HEK293 (cell line): ENCODE results near the gene DNAH11.

Experiments used
- SCRT1 ChIP-seq: fragments of 450-650 bp; formaldehyde crosslinking; IDR thresholded peaks from 2 replicates; pipeline ENCODE4 v1.5.1; 2016; ENCODE audit warnings: missing biosample characterization, missing genetic modification characterization, borderline replicate concordance
- ZBTB1 ChIP-seq: fragments of 450-650 bp; formaldehyde crosslinking; IDR thresholded peaks from 2 replicates; pipeline ENCODE4 v1.5.1; 2016; ENCODE audit warnings: missing biosample characterization, missing genetic modification characterization
- ZBTB7A ChIP-seq: fragments of 450-650 bp; formaldehyde crosslinking; IDR thresholded peaks from 2 replicates; pipeline ENCODE4 v1.5.1; 2016; ENCODE audit warnings: low read depth, missing biosample characterization, missing genetic modification characterization
- ZNF292 ChIP-seq: fragments of 450-650 bp; formaldehyde crosslinking; IDR thresholded peaks from 2 replicates; pipeline ENCODE4 v1.5.1; 2016; ENCODE audit warnings: low read depth, missing biosample characterization, missing genetic modification characterization, borderline replicate concordance
- ZNF350 ChIP-seq: fragments of 450-650 bp; formaldehyde crosslinking; IDR thresholded peaks from 2 replicates; pipeline ENCODE4 v1.5.0; 2017; ENCODE audit warnings: missing biosample characterization, mild to moderate bottlenecking, missing genetic modification characterization
- ZNF561 ChIP-seq: fragments of 450-650 bp; IDR thresholded peaks from 2 replicates; pipeline ENCODE4 v1.5.1; 2018; ENCODE audit warnings: missing biosample characterization, missing genetic modification characterization, borderline replicate concordance
- ZNF624 ChIP-seq: fragments of 450-650 bp; formaldehyde crosslinking; IDR thresholded peaks from 2 replicates; pipeline ENCODE4 v1.5.1; 2017; ENCODE audit warnings: missing biosample characterization, missing genetic modification characterization
- ZNF707 ChIP-seq: fragments of 450-650 bp; formaldehyde crosslinking; IDR thresholded peaks from 2 replicates; pipeline ENCODE4 v1.5.1; 2016; ENCODE audit warnings: missing biosample characterization, missing genetic modification characterization
- TF ChIP-seq, protein P1 (sequence below): fragments of 450-650 bp; formaldehyde crosslinking; IDR thresholded peaks from 2 replicates; pipeline ENCODE4 v1.5.1; 2016; ENCODE audit warnings: missing biosample characterization, missing genetic modification characterization
- TF ChIP-seq, protein P2 (sequence below): fragments of 450-650 bp; formaldehyde crosslinking; IDR thresholded peaks from 2 replicates; pipeline ENCODE4 v1.5.1; 2016; ENCODE audit warnings: missing biosample characterization, missing genetic modification characterization, low read depth
- TF ChIP-seq, protein P3 (sequence below): fragments of 450-650 bp; formaldehyde crosslinking; IDR thresholded peaks from 2 replicates; pipeline ENCODE4 v1.5.1; 2016; ENCODE audit warnings: missing biosample characterization, missing genetic modification characterization
- TF ChIP-seq, protein P4 (sequence below): fragments of 450-650 bp; formaldehyde crosslinking; conservative IDR thresholded peaks from 2 replicates; pipeline ENCODE4 v1.5.1; 2016; ENCODE audit warnings: low read depth, missing biosample characterization, missing genetic modification characterization
- TF ChIP-seq, protein P5 (sequence below): fragments of 450-650 bp; IDR thresholded peaks from 2 replicates; pipeline ENCODE4 v1.5.1; 2018; ENCODE audit warnings: missing biosample characterization, missing genetic modification characterization
- TF ChIP-seq, protein P6 (sequence below): fragments of 450-650 bp; formaldehyde crosslinking; IDR thresholded peaks from 2 replicates; pipeline ENCODE4 v1.5.1; 2016; ENCODE audit warnings: missing biosample characterization, missing genetic modification characterization

DNA sequence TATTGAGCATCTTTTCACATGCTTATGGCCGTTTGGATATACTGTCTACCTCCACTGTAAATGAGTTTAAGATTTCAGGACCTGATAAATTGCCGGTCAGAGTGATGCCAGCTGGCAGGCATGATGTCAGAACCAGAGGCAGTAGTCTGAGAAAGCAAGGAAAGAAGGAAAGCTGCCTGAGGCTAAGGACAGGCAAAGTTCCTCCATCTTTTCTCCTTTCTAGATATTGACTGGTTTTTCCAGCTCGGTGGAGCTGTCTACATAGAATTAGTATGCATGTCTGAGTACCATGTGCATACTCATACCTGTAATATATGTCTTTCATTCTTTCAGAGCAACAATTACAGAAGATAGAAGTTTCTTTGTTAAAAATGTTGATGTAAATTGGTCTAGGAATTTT is 350.6 kb downstream of the DNAH11 start:
- TF ChIP-seq, protein P1, sequence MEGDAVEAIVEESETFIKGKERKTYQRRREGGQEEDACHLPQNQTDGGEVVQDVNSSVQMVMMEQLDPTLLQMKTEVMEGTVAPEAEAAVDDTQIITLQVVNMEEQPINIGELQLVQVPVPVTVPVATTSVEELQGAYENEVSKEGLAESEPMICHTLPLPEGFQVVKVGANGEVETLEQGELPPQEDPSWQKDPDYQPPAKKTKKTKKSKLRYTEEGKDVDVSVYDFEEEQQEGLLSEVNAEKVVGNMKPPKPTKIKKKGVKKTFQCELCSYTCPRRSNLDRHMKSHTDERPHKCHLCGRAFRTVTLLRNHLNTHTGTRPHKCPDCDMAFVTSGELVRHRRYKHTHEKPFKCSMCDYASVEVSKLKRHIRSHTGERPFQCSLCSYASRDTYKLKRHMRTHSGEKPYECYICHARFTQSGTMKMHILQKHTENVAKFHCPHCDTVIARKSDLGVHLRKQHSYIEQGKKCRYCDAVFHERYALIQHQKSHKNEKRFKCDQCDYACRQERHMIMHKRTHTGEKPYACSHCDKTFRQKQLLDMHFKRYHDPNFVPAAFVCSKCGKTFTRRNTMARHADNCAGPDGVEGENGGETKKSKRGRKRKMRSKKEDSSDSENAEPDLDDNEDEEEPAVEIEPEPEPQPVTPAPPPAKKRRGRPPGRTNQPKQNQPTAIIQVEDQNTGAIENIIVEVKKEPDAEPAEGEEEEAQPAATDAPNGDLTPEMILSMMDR (tag by site-specific recombination): no peak
- TF ChIP-seq ZBTB7A (tag by site-specific recombination) (no peak), SCRT1 (tag by site-specific recombination) (no peak), ZBTB1 (no peak), ZNF624 (tag by site-specific recombination) (no peak), ZNF561 (tag by site-specific recombination) (no peak), ZNF707 (no peak), ZNF350 (no peak), ZNF292 (tag by site-specific recombination) (no peak)
- TF ChIP-seq, protein P2, sequence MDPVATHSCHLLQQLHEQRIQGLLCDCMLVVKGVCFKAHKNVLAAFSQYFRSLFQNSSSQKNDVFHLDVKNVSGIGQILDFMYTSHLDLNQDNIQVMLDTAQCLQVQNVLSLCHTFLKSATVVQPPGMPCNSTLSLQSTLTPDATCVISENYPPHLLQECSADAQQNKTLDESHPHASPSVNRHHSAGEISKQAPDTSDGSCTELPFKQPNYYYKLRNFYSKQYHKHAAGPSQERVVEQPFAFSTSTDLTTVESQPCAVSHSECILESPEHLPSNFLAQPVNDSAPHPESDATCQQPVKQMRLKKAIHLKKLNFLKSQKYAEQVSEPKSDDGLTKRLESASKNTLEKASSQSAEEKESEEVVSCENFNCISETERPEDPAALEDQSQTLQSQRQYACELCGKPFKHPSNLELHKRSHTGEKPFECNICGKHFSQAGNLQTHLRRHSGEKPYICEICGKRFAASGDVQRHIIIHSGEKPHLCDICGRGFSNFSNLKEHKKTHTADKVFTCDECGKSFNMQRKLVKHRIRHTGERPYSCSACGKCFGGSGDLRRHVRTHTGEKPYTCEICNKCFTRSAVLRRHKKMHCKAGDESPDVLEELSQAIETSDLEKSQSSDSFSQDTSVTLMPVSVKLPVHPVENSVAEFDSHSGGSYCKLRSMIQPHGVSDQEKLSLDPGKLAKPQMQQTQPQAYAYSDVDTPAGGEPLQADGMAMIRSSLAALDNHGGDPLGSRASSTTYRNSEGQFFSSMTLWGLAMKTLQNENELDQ (tag by site-specific recombination): no peak
- TF ChIP-seq, protein P3, sequence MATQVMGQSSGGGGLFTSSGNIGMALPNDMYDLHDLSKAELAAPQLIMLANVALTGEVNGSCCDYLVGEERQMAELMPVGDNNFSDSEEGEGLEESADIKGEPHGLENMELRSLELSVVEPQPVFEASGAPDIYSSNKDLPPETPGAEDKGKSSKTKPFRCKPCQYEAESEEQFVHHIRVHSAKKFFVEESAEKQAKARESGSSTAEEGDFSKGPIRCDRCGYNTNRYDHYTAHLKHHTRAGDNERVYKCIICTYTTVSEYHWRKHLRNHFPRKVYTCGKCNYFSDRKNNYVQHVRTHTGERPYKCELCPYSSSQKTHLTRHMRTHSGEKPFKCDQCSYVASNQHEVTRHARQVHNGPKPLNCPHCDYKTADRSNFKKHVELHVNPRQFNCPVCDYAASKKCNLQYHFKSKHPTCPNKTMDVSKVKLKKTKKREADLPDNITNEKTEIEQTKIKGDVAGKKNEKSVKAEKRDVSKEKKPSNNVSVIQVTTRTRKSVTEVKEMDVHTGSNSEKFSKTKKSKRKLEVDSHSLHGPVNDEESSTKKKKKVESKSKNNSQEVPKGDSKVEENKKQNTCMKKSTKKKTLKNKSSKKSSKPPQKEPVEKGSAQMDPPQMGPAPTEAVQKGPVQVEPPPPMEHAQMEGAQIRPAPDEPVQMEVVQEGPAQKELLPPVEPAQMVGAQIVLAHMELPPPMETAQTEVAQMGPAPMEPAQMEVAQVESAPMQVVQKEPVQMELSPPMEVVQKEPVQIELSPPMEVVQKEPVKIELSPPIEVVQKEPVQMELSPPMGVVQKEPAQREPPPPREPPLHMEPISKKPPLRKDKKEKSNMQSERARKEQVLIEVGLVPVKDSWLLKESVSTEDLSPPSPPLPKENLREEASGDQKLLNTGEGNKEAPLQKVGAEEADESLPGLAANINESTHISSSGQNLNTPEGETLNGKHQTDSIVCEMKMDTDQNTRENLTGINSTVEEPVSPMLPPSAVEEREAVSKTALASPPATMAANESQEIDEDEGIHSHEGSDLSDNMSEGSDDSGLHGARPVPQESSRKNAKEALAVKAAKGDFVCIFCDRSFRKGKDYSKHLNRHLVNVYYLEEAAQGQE (tag by site-specific recombination): no peak
- TF ChIP-seq, protein P4, sequence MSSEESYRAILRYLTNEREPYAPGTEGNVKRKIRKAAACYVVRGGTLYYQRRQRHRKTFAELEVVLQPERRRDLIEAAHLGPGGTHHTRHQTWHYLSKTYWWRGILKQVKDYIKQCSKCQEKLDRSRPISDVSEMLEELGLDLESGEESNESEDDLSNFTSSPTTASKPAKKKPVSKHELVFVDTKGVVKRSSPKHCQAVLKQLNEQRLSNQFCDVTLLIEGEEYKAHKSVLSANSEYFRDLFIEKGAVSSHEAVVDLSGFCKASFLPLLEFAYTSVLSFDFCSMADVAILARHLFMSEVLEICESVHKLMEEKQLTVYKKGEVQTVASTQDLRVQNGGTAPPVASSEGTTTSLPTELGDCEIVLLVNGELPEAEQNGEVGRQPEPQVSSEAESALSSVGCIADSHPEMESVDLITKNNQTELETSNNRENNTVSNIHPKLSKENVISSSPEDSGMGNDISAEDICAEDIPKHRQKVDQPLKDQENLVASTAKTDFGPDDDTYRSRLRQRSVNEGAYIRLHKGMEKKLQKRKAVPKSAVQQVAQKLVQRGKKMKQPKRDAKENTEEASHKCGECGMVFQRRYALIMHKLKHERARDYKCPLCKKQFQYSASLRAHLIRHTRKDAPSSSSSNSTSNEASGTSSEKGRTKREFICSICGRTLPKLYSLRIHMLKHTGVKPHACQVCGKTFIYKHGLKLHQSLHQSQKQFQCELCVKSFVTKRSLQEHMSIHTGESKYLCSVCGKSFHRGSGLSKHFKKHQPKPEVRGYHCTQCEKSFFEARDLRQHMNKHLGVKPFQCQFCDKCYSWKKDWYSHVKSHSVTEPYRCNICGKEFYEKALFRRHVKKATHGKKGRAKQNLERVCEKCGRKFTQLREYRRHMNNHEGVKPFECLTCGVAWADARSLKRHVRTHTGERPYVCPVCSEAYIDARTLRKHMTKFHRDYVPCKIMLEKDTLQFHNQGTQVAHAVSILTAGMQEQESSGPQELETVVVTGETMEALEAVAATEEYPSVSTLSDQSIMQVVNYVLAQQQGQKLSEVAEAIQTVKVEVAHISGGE (tag by site-specific recombination): no peak
- TF ChIP-seq, protein P5, sequence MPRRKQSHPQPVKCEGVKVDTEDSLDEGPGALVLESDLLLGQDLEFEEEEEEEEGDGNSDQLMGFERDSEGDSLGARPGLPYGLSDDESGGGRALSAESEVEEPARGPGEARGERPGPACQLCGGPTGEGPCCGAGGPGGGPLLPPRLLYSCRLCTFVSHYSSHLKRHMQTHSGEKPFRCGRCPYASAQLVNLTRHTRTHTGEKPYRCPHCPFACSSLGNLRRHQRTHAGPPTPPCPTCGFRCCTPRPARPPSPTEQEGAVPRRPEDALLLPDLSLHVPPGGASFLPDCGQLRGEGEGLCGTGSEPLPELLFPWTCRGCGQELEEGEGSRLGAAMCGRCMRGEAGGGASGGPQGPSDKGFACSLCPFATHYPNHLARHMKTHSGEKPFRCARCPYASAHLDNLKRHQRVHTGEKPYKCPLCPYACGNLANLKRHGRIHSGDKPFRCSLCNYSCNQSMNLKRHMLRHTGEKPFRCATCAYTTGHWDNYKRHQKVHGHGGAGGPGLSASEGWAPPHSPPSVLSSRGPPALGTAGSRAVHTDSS (tag by site-specific recombination): no peak
- TF ChIP-seq, protein P6, sequence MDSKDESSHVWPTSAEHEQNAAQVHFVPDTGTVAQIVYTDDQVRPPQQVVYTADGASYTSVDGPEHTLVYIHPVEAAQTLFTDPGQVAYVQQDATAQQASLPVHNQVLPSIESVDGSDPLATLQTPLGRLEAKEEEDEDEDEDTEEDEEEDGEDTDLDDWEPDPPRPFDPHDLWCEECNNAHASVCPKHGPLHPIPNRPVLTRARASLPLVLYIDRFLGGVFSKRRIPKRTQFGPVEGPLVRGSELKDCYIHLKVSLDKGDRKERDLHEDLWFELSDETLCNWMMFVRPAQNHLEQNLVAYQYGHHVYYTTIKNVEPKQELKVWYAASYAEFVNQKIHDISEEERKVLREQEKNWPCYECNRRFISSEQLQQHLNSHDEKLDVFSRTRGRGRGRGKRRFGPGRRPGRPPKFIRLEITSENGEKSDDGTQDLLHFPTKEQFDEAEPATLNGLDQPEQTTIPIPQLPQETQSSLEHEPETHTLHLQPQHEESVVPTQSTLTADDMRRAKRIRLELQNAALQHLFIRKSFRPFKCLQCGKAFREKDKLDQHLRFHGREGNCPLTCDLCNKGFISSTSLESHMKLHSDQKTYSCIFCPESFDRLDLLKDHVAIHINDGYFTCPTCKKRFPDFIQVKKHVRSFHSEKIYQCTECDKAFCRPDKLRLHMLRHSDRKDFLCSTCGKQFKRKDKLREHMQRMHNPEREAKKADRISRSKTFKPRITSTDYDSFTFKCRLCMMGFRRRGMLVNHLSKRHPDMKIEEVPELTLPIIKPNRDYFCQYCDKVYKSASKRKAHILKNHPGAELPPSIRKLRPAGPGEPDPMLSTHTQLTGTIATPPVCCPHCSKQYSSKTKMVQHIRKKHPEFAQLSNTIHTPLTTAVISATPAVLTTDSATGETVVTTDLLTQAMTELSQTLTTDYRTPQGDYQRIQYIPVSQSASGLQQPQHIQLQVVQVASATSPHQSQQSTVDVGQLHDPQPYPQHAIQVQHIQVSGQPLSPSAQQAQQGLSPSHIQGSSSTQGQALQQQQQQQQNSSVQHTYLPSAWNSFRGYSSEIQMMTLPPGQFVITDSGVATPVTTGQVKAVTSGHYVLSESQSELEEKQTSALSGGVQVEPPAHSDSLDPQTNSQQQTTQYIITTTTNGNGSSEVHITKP (tag by site-specific recombination): no peak
